GM19452 (cell line): ENCODE results near the gene TSEN2.
"Not testable (repeated sequence)": the region's sequence is repeated elsewhere in the genome, so short reads cannot be mapped to it uniquely, and the experiment has no call there.

Source experiments
- ATAC-seq: cut with Tn5 transposase; IDR thresholded peaks from one replicate; pipeline ENCODE4 v1.9.1; 2021; ENCODE audit not compliant: unreplicated experiment

TSEN2 gene

DNA sequence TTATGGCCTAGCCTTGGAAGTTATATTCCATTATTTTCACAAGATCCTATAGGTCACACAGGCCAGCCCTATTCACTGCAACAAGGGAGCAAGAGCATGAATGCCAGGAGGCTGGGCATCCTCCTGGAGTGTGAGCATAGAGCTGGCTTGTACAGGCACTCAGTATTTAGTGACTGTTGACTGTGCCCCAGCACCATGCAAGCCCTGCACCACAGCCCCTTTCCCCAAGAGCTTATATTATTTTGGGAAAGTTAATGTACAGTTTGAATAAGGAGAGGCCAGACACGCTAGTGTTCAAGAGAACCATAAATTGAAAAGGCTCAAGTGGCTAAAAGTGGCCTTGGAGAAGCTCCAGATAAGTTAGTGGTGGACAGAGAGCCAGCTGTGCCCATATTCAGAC lies 32.3 kb upstream of the TSEN2 start:
- ATAC-seq, result no peak

DNA sequence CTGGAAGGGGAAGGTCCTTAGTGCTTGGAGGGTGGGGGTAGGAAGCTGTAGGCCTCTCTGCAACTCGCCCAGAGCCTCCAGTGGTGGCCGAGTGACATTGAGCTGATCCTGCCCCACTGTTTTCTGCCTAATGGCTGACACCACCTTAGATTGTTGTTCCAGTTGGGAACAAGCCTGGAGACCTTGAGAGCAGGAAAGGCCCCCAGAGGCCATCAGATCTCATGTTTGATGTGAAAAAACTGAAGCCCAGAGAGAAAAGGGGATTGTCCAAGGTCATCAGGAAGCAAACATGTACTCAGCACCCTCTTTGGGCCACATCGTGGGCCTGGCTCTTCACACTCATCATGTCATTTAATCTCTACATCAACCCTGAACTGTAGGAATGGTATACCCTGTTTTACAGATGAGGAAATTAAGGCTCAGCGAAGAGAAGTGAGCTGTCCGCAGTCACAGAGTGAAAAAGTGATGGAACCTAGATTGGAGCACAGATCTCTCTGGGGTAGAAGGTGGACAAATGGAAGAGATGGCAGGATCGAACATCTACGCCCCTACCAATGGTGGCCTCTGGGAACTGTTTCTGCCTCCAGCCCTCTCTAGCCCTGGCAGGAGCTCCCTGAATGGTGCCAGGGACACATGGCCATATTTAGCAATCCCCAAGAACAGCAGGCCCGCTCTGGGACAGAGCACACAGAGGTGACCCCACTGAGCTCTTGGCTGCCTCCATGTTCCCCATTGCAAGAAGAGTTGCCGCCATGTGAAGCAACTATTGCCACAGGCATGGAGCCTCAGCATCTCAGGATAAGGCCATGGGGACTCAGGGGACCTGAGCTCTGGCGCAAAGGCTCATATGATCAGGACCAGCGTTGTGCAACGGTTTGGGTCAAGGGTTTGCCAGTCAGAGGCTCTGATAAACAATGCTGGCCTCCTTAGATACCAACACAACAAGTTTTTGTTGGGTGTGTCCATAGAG lies 31.6 kb upstream of the TSEN2 start:
- no peak for ATAC-seq

DNA sequence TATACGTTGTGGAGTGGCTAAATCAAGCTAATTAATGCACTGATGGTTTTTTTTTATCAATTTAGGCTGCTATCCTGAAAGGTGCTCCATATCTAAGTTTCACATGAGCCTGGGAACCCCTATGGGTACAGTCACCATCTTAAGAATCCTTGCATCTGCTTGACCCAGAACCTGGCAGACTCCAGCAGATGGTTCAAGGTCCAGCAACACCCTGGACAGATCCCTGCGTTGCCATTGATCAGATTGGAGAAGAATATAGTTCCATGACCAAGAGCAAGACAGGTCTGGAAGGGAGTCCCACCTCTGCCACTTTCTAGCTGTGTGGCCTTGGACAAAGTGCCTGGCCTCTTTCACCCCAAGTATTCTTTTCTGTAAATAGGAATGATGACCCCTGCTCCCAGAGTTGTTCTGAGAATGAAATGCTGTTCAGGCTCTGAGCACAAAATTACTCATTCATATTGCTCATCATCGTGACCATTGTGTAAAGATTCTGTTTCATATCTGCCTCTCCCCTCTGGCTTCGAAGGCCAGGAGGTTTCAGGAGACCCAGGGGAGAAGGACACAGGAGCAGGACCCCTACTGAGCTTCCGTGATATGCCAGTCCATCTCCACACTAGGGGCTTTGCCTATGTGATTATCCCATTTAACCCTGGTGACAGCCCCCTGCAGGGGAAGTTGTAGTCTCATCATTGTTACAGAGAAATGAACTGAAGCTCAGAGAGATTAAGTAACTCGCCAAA lies 30.0 kb upstream of the TSEN2 start:
- no peak for ATAC-seq

DNA sequence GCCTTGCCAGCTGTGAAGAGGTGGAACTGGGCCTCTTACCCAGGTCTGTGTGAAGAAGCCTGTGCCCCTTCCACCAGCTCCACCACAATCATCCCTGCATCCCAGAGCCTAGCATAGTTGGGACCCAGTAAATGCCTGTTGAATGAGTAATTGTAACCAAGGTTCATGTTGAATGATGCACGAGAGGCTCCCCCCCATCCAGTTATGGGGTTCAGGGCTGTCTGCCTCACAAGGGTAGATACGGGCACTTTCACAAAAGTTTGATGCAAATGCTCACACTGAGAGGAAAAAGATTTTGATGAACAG lies 29.5 kb upstream of the TSEN2 start:
- ATAC-seq, result no peak

DNA sequence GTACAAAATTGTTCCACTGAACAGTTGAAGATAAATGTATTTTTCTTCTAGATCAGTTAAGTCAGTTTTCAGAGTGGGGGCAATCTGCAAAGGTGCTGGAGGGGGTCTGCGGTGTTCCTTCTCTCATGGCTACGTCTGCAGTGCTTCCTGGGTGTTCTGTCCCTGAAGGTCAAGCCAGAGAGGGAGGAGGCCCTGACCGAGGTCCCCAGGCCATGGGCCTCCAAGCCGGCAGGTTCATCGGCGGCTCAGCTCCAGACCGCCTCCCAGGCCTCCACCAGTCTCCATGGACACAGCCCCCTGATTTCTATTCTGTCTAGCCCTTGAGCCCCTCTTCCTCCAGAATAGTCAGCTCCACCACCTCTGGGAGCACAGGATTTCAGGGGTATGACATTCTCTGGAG lies 28.5 kb upstream of the TSEN2 start:
- ATAC-seq, result no peak

DNA sequence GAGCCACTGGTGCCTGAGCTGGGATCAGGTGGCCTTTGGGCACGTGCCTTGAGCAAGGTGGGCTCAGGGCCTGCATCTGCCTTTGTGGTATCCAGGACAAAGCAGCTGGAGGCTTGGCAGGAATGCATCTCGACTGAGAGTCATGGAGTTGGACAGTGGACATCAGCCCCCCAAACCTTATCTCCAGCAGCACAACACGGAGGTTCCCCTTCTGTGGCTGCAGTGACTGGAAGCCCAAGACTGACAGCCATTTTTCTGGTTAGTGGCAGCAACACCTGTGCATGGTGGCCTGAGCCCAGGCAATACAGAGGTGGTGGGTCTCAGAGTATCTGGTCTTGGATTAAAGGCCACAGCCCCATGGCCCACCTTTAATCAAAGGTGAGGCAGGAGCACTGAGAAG lies 27.8 kb upstream of the TSEN2 start:
- no peak for ATAC-seq

DNA sequence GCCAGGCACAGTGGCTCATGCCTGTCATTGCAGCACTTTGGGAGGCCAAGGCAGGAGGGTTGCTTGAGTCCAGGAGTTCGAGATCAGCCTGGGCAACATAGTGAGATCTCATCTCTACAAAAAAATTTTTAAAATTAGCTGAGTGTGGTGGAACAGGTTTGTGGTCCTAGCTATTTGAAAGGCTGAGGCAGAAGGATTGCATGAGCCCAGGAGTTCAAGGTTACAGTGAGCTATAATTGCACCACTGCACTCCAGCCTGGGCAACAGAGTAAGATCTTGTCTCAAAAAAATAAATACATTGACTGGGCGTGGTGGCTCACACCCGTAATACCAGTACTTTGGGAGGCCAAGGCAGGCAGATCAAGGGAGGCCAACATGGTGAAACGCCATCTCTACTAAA lies 26.9 kb upstream of the TSEN2 start:
- ATAC-seq, result not testable (repeated sequence)

DNA sequence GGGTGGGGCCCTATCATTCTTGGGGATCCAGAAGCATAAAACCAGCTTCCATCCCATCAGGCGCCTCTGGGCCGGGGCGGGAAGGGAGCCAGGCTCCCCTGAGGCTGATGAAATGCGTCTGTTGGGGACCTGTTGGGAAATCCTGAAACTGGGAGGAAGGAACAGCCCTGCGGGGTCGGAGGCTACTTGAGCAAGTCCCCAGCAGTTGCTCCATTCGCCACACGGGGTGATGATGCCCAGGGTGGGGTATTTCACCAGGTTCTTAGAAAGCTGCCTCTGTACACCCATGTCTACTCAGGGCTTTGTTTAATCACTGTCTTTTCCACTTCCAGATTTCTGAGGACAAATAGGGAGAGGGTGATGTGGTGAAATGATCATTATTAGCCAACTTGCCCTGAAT lies 25.4 kb upstream of the TSEN2 start:
- no peak for ATAC-seq

DNA sequence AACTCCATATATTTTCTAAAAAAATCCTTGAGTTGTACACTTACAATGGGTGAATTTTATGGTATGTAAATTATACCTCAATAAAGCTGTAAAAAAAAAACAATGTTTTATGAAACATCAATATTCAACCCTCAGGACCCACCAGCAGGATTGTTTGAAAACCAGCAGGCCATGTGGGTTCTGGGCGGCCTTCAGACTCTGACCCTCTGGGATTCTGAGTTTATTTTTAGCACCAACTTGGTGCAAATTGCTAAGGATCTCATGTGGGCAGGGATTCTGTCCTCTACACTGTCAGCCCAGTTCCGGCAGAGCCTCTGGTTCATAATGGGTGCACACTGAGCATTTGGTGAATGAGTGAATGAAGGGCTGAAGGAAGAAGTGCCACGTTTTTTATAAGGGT lies 24.2 kb upstream of the TSEN2 start:
- ATAC-seq, result no peak

DNA sequence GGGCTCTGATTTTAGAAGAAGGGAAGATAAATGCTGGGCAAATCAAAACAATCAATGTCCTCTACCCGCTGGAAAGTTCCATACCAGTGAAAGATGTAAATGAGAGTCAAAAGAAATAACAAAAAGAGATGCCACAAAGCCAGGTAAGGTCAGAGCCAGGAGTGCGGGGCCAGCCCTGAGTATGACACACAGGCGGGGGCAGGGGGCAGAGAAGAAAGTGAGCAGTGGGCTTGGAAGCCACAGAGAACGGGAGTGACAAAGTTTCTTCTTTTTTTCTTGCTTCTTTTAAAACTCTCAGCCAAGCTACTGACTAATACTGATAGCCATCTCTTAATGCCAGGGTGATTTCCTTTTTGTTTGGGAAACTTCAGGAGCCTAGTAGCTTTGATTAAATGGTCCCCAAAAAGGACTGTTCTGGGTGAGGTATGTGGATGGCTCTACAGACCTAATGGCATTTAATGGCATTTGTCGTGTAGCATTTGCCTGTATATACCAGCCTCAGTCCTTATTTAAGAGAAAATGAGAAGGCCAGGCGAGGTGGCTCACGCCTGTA lies 23.1 kb upstream of the TSEN2 start:
- no peak for ATAC-seq

DNA sequence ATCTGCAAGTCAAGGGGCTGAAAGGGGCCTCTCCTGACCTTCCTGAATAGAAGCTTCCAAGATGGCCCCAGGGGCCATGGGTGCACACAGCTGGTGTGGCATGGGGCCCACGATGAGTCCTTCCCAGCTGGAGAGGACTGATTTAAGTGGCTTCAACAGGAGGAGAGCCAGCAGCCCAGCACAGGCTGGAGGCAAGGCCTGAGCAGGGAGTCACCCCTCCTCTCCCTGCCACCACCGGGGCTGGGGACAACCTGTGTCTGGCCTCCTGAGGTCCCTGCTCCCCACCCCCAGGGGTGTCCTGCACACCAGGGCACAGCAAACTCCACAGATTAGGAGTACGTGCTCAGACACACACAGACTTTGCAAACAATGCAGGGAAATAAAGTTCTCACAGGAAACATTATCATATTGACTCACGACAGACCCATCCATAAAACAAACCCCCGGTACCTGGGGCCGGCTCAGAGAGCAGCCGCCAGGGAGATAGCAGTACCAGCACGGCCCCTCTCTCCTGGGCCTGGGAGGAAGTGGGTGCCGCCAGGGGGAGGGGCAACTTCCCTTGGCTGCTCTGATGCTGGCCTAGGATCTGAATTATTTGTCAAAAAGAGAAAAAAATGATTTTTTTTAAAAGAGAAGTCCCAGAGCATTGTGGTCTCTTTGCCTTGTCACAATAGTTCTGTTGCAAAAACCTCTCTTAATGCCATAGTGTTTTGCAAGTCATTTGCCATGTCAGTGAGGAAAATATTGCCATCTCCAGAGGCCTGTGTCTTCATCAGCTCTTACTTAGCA lies 21.9 kb upstream of the TSEN2 start:
- ATAC-seq, result no peak

DNA sequence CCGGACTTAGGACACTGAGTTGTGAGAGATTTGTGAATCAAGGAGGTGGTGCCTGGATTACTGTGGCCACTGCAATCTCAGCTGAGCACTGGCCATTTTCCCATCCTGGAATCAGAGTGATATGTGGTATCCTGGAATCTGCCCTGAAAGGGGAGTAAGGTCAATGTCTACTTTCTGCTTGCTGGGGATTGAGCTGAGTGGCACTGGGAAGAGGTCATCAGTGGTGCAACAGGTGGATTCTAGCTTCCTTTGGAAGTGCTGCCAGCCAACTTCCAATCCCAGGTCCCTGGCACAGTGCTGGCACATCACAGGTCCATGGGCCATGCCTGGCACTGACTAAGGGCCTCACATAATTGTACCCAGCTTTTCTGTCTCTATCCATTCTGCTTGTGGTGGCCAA lies 20.6 kb upstream of the TSEN2 start:
- no peak for ATAC-seq

DNA sequence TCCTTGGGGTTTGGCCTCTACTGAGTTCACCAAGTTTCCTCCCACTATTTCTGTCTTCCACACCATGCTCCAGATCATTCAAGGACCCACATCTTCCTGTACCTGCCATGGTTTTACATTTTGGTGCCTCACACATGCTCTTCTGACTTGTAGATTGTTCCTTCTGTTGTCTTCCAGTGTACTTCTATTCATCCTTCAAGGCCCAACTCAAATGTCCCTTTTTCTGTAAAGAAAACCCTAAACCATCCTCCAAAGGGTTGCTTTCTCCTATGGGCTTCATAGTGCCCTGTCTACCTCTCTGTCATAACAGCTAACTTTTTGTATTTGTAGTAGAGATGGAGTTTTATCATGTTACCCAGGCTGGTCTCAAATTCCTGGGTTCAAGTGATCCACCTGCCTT lies 20.1 kb upstream of the TSEN2 start:
- no peak for ATAC-seq

DNA sequence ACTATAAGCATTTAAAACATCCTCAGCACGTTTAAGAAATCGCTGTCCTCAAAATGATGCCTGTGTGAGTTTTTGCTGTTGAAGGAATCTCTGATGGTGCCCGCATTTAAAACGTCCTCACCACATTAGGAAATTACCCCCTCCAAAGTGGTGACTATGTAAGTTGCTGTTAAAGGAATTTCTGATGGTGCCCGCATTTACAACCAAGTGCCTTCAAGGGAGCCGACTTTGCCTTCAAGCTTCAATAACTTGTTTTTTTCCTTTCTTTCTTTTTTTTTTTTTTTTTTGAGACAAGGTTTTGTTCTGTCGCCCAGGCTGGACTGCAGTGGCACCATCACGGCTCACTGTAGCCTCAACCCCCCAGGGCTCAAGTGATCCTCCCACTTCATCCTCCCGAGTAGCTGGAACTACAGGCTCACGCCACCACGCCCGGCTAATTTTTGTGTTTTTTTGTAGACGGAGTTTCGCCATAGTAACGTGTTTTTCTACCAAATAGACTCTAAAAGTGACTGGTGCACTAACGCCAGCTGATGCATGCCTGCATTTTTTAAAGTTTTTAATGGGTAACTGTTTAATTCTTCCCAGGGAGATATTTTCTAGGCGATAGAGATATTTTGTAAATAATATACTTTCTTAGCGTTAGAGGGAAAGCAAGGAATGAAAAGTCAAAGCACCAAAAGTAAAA lies 19.0 kb upstream of the TSEN2 start:
- ATAC-seq, result no peak

DNA sequence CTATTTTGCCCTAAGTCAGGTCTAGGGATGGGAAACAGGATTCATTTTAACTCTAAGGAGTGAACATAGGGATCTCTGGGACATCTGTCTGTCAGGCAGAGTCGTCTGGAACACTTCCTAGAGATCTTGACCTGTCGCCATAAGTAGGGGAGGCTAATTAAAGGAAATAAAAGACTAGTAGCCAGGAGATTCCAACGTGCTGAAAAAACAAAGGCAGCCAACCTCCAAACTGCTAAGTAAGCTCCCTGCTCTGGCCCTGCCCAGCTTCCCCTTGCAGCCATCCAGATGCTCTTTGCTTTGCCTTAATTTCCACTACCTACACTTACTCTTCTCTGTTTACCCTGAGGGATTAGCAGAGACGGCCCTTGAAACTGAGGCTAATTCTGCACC lies 18.4 kb upstream of the TSEN2 start:
- ATAC-seq, result no peak

DNA sequence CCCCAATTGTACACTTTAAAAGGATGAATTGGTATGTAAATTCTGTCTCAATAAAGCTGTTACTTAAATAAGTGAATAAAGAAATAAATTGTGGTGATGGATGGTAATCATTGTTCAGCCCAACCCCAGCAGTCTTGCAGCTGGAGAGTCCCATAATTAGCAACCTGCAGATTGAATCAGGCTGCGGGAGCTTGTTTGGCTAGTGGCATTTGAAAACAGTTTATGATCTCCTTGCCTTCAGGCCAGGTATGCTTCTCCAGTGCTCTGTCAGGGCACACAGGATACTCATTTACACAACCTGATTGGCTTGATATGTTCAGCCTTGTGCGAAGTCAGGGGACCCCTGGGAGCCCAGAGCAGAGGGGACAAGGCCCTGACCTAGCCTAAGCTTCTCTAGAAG lies 16.5 kb upstream of the TSEN2 start:
- no peak for ATAC-seq

DNA sequence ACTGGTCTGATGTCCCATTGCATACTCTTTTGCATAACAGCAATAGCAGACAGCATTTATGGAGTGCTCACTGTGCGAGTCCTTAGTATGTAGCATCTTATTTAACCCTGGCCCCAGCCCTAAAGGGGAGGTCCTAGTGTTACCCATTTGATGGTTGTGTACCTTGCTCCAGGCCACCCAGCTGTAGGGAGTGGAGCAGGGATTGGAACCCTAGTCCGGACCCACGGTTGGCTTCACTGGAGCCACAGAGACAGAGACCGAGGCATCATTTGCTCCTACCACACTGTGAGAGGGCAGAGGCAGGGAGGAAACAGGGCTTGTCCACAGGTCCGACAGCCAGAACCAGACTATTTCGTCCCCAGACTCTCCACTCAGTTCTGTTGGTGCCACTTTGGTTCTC lies 16.0 kb upstream of the TSEN2 start:
- ATAC-seq, result no peak

DNA sequence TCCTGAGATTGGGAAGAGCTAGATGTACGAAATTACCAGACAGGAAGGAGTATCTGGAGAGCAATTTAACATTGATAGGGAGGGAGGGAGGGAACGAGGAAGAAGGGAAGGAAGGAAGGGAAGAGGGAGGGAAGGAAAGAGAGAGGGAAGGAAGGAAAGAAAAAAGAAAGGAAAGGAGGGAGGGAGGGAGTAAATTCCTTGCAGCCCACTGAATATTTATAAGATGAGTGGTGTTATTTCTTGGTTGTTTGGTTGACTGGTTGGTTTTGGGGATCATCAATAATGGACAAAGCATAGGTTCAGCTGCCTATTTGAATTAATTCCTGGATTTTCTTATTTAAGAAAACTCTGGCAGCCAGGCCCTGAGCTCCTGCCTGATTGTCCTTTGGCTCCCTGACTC lies 15.5 kb upstream of the TSEN2 start:
- no peak for ATAC-seq

DNA sequence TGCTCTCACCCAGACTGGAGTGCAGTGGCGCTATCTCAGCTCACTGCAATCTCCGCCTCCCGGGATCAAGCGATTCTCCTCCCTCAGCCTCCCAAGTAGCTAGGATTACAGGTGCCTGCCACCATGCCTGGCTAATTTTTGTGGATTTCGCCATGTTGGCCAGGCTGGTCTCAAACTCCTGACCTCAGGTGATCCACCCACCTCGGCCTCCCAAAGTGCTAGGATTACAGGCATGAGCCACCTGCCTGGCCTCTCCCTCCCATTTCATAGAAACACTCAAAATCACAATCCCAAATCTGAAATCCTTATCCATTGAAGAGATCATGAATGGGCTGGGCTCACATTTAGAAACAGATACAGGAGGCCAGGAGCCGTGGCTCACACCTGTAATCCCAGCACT lies 15.1 kb upstream of the TSEN2 start:
- not testable (repeated sequence) for ATAC-seq

DNA sequence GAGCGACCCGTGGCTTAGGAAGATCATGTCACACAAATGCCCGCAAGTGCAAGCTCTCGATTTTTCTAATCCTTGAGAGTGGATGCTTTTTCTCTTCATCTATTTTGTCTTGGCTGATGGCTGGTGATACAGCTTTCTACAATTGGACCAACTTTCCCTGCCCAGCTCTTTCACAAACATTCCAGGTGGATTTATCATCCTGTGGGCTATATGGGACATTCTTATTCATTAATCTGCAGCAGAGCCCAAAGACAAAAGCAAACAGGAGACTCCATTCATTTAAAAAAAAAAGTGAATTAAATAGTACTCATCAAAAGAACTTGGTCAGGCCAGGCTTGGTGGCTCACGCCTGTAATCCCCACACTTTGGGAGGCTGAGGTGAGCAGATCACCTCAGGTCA lies 14.2 kb upstream of the TSEN2 start:
- no peak for ATAC-seq

DNA sequence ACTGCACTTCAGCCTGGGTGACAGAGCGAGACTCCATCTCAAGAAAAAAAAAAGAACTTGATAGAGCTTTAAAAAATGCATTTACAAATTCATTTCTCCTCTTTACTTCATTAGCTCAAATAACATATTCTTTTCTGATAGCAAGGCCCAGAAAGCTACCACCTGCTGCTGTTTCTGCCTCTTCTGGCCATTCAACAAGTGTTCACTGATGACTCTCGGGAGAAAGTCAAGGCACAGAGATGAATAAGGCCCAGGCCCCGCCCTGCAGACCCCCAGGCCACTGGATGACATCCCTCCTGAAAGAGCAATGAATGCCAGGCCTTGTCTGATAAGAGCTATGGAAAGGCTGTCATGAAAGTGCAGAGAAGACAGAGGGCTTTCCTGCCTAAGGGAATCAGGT lies 13.6 kb upstream of the TSEN2 start:
- ATAC-seq, result no peak
